A673 (cell line): Measurements from ENCODE around the gene BSN. TPM values are rescaled to one million over a fixed set of nuclear protein-coding genes. Genes with fewer than 3 reads are reported as not detected.

Experiments
- BruUV-seq: library from RNA; stranded (reverse); fragments of 400-500 nt; replicated peaks from 2 replicates; lab custom pipeline; 2021; lab: Mats Ljungman, UMichigan
- CTCF ChIA-PET: fragments of 300-600 bp; sonication (Branson Sonifier 250); formaldehyde crosslinking; loops from one replicate; lab custom pipeline; 2022; ENCODE audit warnings: antibody characterized with exemption; lab: Charles Lee
- POLR2A ChIA-PET: fragments of 300-600 bp; sonication (Branson Sonifier 250); formaldehyde crosslinking; loops from one replicate; lab custom pipeline; 2022; ENCODE audit warnings: antibody characterized with exemption; ENCODE audit not compliant: low non-redundant PET; lab: Charles Lee
- DNase-seq: peaks from one replicate; pipeline ENCODE4 v3.0.0-alpha.2; 2015; ENCODE audit warnings: low spot score
- H3K27ac ChIP-seq: fragments of 200-600 bp; sonication (generic); 2 replicates; pipeline ENCODE4 v1.5.1; 2016; ENCODE audit warnings: mixed run types, low read depth, mild to moderate bottlenecking, mixed read lengths, antibody characterized with exemption, low read length; ENCODE audit not compliant: poor library complexity, severe bottlenecking
- H3K27me3 ChIP-seq: fragments of 200-600 bp; sonication (generic); replicated peaks from 2 replicates; pipeline ENCODE4 v1.6.1; 2017; ENCODE audit warnings: mixed run types, low read depth, mild to moderate bottlenecking, mixed read lengths, antibody characterized with exemption, low read length; ENCODE audit not compliant: insufficient read depth, poor library complexity
- H3K36me3 ChIP-seq: fragments of 200-600 bp; sonication (generic); 2 replicates; pipeline ENCODE4 v1.6.1; 2016; ENCODE audit warnings: mixed run types, mild to moderate bottlenecking, mixed read lengths, antibody characterized with exemption, low read length; ENCODE audit not compliant: insufficient read depth, poor library complexity, severe bottlenecking
- H3K4me1 ChIP-seq: fragments of 200-600 bp; sonication (generic); 2 replicates; pipeline ENCODE4 v1.6.1; 2017; ENCODE audit warnings: mixed run types, mild to moderate bottlenecking, mixed read lengths, antibody characterized with exemption, low read length; ENCODE audit not compliant: insufficient read depth, poor library complexity, severe bottlenecking
- H3K4me3 ChIP-seq: fragments of 200-600 bp; sonication (generic); 2 replicates; pipeline ENCODE4 v1.5.1; 2016; ENCODE audit warnings: low read depth, mixed run types, mild to moderate bottlenecking, mixed read lengths, low read length; ENCODE audit not compliant: poor library complexity, severe bottlenecking
- H3K9me3 ChIP-seq: fragments of 200-600 bp; sonication (generic); 2 replicates; pipeline ENCODE4 v1.6.1; 2016; ENCODE audit warnings: mixed run types, low read depth, mild to moderate bottlenecking, mixed read lengths, antibody characterized with exemption, low read length; ENCODE audit not compliant: poor library complexity, severe bottlenecking
- CTCF ChIP-seq: fragments of 300-800, 200-600 bp; sonication (generic); conservative IDR thresholded peaks from 2 replicates; pipeline ENCODE4 v1.5.1; 2017; ENCODE audit warnings: low read depth, mild to moderate bottlenecking, antibody characterized with exemption, low read length, moderate library complexity, mixed read lengths
- EZH2 ChIP-seq: fragments of 200-600 bp; sonication (generic); IDR thresholded peaks from 2 replicates; pipeline ENCODE4 v1.6.1; 2017; ENCODE audit warnings: borderline replicate concordance, low read depth, mild to moderate bottlenecking, mixed read lengths, antibody characterized with exemption, low read length; ENCODE audit not compliant: poor library complexity, severe bottlenecking
- intact Hi-C: fragments of 100-400 bp; cut with micrococcal nuclease; formaldehyde crosslinking; loops from one replicate; pipeline ENCODE4 v1.10.0; 2022; ENCODE audit not compliant: unreplicated experiment
- total RNA-seq: library from RNA; stranded (reverse); gene quantifications from 2 replicates; pipeline ENCODE4 v1.2.3, GENCODE V29; 2021

The BSN gene
- total RNA-seq, 1 experiment from 2014 or later: 1.4 TPM

- H3K4me1 ChIP-seq: no peaks in the 10 kb centered on the region
- intact Hi-C loops: no loop called here
- ChIA-PET POLR2A (no interaction called here), CTCF (no interaction called here)
- BruUV-seq: no TSS peak
- H3K4me3 ChIP-seq: no peak overlapping the region
- no peaks in the 10 kb centered on the region for H3K9me3 ChIP-seq
- no peak for DNase-seq
- TF ChIP-seq EZH2 (no peak), CTCF (no peak)
- H3K27ac ChIP-seq: no peak overlapping the region
- H3K27me3 ChIP-seq: no peaks in the 10 kb centered on the region
- H3K36me3 ChIP-seq: no peaks in the 10 kb centered on the region
Measured at GRCh38 chr3:49563766-49564165, 9.5 kb downstream of the BSN start.

GRCh38 chr3:49566312-49566711, 12.0 kb downstream of the BSN start:
- no peak overlapping the region for H3K4me3 ChIP-seq
- H3K4me1 ChIP-seq: no peaks in the 10 kb centered on the region
- CTCF ChIA-PET: interaction anchor here (0.7 kb wide), 1 partner anchor 68 kb away, joined by 16 read pairs; no protein-coding TSS in a partner anchor
- no peaks in the 10 kb centered on the region for H3K9me3 ChIP-seq
- H3K36me3 ChIP-seq: no peaks in the 10 kb centered on the region
- H3K27me3 ChIP-seq: no peaks in the 10 kb centered on the region
- POLR2A ChIA-PET: no interaction called here
- BruUV-seq: no TSS peak
- intact Hi-C loops: no loop called here
- DNase-seq: no peak
- no peak for TF ChIP-seq EZH2
- TF ChIP-seq CTCF: peak; percentile 44; the same call in 1 of the 2 replicates
- no peak overlapping the region for H3K27ac ChIP-seq

GRCh38 chr3:49567406-49567805, 13.1 kb downstream of the BSN start:
- no peaks in the 10 kb centered on the region for H3K9me3 ChIP-seq
- no peak for DNase-seq
- POLR2A ChIA-PET: no interaction called here
- BruUV-seq: no TSS peak
- CTCF ChIA-PET: no interaction called here
- H3K4me1 ChIP-seq: no peaks in the 10 kb centered on the region
- intact Hi-C loops: no loop called here
- H3K27ac ChIP-seq: no peak overlapping the region
- H3K36me3 ChIP-seq: no peaks in the 10 kb centered on the region
- TF ChIP-seq CTCF (no peak), EZH2 (no peak)
- H3K27me3 ChIP-seq: no peaks in the 10 kb centered on the region
- H3K4me3 ChIP-seq: no peak overlapping the region
